Coronary artery (tissue), 2 donors: ENCODE results near the gene IL18RAP.

Experiments
- DNase-seq: peaks from one replicate; pipeline ENCODE4 v3.0.0-alpha.2; 2017; ENCODE audit warnings: low spot score
- H3K27ac ChIP-seq, 2 donors: fragments of 200-600 bp; sonication (generic); one replicate each; pipeline ENCODE4 v1.5.1; 2016 to 2019
- H3K4me3 ChIP-seq: fragments of 200-600 bp; sonication (generic); 2 replicates; pipeline ENCODE4 v1.5.1; 2016; ENCODE audit warnings: mild to moderate bottlenecking, moderate library complexity
- TF ChIP-seq, protein P1 (sequence below): fragments of 200-600 bp; sonication (generic); IDR thresholded peaks from one replicate; pipeline ENCODE4 v1.5.1; 2019; ENCODE audit warnings: antibody characterized with exemption

IL18RAP gene

DNA sequence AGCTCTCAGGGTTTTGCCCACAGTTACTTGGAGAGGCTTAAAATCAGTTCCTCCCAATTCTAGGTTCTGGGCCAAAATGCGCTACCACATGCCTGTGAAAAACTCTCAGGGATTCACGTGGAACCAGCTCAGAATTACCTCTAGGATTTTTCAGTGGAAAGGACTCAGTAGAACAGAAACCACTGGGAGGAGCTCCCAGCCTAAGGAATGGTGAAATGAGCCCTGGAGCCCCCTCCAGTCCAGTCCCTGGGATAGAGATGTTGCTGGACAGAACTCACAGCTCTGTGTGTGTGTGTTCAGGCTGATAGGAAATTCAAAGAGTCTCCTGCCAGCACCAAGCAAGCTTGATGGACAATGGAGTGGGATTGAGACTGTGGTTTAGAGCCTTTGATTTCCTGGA, 29.0 kb downstream of the IL18RAP start:
- no peak for DNase-seq
- TF ChIP-seq, protein P1, sequence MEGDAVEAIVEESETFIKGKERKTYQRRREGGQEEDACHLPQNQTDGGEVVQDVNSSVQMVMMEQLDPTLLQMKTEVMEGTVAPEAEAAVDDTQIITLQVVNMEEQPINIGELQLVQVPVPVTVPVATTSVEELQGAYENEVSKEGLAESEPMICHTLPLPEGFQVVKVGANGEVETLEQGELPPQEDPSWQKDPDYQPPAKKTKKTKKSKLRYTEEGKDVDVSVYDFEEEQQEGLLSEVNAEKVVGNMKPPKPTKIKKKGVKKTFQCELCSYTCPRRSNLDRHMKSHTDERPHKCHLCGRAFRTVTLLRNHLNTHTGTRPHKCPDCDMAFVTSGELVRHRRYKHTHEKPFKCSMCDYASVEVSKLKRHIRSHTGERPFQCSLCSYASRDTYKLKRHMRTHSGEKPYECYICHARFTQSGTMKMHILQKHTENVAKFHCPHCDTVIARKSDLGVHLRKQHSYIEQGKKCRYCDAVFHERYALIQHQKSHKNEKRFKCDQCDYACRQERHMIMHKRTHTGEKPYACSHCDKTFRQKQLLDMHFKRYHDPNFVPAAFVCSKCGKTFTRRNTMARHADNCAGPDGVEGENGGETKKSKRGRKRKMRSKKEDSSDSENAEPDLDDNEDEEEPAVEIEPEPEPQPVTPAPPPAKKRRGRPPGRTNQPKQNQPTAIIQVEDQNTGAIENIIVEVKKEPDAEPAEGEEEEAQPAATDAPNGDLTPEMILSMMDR = no peak
- Histone ChIP-seq H3K27ac (no peak overlapping the region), H3K4me3 (no peak overlapping the region)

DNA sequence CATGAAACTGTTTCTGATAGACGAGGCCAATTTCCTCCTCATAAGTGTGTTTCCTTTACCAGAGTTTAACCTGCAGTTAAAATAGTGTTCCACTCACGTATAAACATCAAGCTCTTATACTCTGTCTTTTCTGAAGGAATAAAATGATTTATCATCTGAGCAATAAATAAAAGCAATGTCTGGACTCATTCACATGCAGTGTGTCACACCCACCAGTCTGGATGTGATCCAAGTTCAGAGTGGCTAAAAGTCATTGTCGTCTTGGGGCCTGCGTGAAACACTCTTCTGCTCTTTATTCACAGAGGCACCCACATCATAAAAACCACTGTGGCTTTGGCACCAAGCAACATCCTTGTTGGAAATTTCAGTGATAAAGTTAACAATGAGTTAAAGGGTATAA, 30.5 kb downstream of the IL18RAP start:
- TF ChIP-seq, protein P1 = no peak
- Histone ChIP-seq H3K4me3 (no peak overlapping the region), H3K27ac (no peak overlapping the region)
- no peak for DNase-seq

DNA sequence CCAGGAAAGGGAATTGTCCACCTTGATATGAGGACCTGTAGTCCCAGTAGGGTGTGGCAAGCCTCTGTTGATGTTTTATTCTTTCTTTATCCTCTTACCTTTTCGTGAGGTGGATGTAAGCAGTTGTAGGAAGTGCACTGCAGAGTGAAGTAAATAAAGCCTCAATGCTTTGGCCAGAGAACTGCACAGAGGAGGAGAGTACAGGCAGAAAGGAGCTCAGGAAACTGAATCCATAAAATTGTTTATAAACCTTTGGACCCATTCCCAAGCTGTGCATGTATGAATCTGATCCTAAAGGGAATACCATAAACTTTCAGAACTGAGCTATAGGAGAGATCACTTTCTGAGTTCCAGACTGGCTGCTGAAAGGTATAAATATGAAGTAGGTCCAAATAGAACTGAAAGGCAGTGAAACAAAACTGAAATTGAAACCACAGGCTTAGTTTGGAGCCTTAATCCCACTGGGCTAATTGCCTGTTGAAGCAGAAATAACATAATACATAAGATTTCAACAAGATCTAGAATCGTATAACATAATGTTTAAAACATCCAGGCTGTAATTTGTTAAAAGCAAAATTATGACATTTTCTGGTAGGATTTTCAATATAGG, 32.2 kb downstream of the IL18RAP start:
- no peak overlapping the region for H3K4me3 ChIP-seq
- H3K27ac ChIP-seq = no peak overlapping the region
- TF ChIP-seq, protein P1 = no peak
- DNase-seq = no peak

DNA sequence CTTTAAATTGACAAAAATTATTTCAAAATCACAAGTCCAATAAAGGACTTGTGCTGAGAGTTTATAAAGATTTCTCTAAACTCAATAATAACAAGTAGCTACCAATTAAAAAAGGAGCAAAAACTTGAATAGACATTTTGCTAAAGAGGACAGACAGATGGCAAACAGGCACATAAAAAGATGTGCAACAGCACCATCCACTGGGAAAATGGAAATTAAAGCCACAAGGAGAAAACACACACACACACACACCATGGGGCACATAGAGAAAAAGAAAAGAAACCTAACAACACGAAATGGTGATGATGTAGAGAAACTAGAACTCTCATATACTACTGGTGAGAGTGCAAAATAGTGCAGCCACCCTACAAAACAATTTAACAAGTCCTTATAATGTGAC, 37.5 kb downstream of the IL18RAP start:
- no peak overlapping the region for H3K4me3 ChIP-seq
- TF ChIP-seq, protein P1 = no peak
- no peak overlapping the region for H3K27ac ChIP-seq
- DNase-seq = no peak

DNA sequence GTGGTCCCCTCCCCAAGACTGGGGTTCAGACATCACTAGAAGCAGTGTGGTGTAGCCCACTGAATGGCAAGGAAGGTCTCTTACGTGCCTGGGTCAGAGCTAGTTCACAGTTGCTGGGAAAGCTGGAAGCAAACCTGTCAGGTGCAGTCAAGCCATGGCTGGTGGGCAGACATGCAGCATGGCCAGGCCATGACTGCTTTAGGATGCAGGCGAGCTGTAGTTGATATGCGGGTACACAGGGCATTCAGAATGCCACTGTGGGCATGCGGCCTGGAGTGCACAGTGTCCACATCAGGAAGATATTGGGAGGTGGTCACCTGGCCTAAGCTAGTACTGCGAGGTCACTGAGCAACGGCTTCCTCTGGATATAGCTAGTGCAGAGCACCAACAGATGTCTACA, 38.2 kb downstream of the IL18RAP start:
- no peak overlapping the region for H3K4me3 ChIP-seq
- no peak overlapping the region for H3K27ac ChIP-seq
- TF ChIP-seq, protein P1 = no peak
- no peak for DNase-seq

DNA sequence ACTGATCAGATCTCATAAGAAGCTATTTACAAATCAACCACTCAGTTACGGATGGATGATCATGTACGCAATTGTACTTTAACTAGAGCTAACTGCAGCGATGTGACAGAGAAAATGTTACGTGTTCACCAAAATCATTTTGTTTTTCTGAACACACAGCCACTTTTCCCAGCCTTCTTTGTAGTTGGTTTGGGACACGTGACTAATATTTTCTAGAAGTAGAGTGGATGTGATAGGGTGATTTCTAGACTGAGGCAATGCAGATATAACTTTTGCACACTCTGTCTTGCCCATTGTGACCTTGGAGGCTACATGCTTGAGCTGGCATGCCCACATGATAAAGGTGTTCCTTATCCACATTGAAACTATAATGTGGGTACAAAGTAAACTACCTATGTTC, 40.2 kb downstream of the IL18RAP start:
- Histone ChIP-seq H3K4me3 (no peak overlapping the region), H3K27ac (no peak overlapping the region)
- DNase-seq = no peak
- TF ChIP-seq, protein P1 = no peak

DNA sequence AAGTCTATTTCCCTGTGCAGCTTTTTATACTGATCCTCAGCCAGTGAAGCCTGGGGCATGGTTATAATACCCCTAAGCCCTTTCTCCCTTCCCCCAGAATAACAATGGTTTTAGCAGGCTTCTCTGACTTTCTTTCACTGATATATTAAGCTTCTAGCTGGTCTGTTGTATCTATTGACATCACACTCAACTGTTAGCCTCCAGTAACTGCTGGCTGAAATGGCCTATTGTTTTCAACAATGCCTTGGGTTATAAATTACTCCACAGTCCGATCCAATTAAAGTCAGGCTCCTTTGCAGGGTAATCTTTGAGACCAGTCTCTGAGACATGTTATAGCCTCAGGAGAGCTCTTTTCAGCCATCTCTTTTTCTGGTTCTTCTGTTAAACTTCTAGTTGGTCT, 47.2 kb downstream of the IL18RAP start:
- no peak overlapping the region for H3K27ac ChIP-seq
- TF ChIP-seq, protein P1 = no peak
- no peak for DNase-seq
- no peak overlapping the region for H3K4me3 ChIP-seq
